Activated naive CD8-positive, alpha-beta T cell treated with anti-CD3 and anti-CD28 coated beads, Interleukin-2, amount 50 U/mL, for 24 hours (primary cell): Measurements from ENCODE around the gene GPR132.

Experiments used
- ATAC-seq: fragments of 150-1000 bp; cut with Tn5 transposase; one replicate; pipeline ENCODE4 v1.10.0; 2021
- DNase-seq: peaks from one replicate; pipeline ENCODE4 v3.0.0; 2021
- H3K27ac Mint-ChIP-seq: one replicate; pipeline ENCODE4 v1.8.0; 2021; ENCODE audit warnings: mild to moderate bottlenecking, mixed read lengths
- H3K27me3 Mint-ChIP-seq: one replicate; pipeline ENCODE4 v1.8.0; 2021; ENCODE audit warnings: mixed read lengths
- H3K36me3 Mint-ChIP-seq: one replicate; pipeline ENCODE4 v1.8.0; 2021; ENCODE audit warnings: low read depth, mixed read lengths
- H3K4me1 Mint-ChIP-seq: one replicate; pipeline ENCODE4 v1.8.0; 2021; ENCODE audit warnings: mixed read lengths
- H3K4me3 Mint-ChIP-seq: one replicate; pipeline ENCODE4 v1.8.0; 2021; ENCODE audit warnings: mild to moderate bottlenecking, moderate library complexity, mixed read lengths
- H3K9me3 Mint-ChIP-seq: one replicate; pipeline ENCODE4 v1.8.0; 2021; ENCODE audit warnings: mixed read lengths

GPR132 gene

DNA sequence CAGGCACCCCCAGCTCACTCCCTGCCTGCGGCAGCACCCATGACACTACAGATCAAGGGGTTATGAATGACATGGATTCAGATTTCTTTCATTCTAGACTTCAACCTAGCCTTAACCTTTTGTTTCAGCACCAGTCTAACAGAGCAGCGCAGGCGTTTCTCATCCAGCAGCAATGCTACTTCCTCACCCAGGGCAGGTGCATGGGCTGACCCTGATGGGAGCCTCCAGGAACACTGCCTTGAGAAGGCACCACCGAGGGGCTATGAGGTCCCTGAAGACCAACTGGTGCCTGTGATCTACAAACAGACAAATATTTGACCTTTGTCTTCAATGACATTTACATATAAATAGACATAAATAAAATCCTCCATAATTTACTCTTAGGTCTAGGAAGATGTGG, 55.1 kb downstream of the GPR132 start:
- DNase-seq (no peak), ATAC-seq (no peak)
- H3K36me3 Mint-ChIP-seq, result peaks cover 37% of the 10 kb centered on the region
- no peak overlapping the region for H3K27ac Mint-ChIP-seq
- no peak overlapping the region for H3K4me3 Mint-ChIP-seq
- no peaks in the 10 kb centered on the region for H3K27me3 Mint-ChIP-seq
- peaks cover 15% of the 10 kb centered on the region for H3K4me1 Mint-ChIP-seq
- no peaks in the 10 kb centered on the region for H3K9me3 Mint-ChIP-seq

DNA sequence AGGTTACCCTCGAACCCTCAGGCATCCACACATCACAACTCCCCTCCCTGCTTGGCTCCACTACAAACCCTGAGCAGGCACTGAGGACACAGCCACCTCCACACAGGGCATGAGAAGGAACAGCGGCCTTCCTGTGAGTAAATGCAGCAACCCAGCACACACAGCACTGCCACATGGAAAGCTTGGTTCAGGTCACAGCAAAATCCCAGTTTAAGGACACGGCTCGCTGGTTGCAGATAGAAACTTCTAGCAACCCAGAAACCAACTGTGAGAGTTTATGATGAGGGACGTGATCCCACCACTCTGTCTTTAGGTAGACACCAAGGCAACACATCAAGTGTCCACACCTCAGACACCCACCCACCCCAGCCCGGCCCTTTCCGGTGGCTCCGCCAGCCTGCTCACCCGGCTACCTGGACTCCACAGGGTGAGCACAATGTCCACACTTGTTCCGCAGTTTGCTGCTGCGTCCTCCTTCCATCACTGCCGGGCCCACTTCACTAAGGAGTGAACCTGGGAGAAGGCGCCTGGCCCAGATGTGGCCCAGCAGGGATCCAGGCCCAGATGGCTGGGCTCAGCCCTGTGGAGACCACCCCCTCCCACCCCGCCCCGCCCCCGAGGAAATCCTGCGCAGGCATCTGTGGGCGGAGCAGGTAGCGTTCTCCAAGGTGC, 57.5 kb downstream of the GPR132 start:
- Mint-ChIP-seq H3K4me1 (peaks cover 6% of the 10 kb centered on the region), H3K9me3 (no peaks in the 10 kb centered on the region), H3K4me3 (no peak overlapping the region), H3K36me3 (peaks cover 30% of the 10 kb centered on the region), H3K27ac (no peak overlapping the region), H3K27me3 (no peaks in the 10 kb centered on the region)
- DNase-seq (no peak), ATAC-seq (no peak)

DNA sequence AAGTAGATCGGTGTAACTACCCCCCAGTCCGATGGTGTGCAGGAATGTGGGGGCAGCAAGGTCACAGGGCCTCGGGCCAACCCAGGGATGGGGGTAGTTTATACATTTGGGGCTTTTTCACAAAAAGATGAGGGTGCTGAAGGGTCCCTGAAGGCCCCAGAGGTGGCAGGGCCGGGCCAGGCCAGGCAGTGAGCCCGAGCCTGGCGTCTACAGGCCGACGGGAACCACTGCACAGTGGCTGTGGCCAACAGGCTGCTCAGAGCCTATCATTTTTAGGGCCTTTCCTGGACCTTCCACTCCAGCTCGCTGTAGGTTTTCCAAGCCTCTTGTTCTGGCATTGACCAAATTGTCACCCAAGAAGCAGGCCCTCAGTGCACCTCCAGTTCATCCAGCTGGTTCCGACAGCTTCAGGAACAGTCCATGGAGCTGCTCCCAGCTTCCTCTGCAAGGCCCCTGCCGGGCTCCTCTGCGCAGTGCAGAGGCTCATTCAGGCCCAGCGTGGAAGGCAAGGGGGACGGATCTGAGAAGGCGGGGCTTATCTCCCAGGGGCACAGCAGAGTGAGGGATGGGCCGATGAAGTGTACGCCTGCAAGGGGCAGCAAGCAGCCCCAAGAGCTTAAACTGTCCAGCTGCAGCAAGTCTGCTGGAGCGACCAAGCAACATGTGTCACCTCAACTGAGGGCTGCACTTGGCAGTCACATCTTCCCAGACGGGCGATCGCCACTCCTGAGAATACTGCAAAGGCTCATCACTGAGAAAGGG, 58.2 kb downstream of the GPR132 start:
- H3K27me3 Mint-ChIP-seq, result no peaks in the 10 kb centered on the region
- peaks cover 6% of the 10 kb centered on the region for H3K4me1 Mint-ChIP-seq
- DNase-seq (no peak), ATAC-seq (no peak)
- H3K4me3 Mint-ChIP-seq, result no peak overlapping the region
- H3K27ac Mint-ChIP-seq, result no peak overlapping the region
- peaks cover 27% of the 10 kb centered on the region for H3K36me3 Mint-ChIP-seq
- no peaks in the 10 kb centered on the region for H3K9me3 Mint-ChIP-seq

DNA sequence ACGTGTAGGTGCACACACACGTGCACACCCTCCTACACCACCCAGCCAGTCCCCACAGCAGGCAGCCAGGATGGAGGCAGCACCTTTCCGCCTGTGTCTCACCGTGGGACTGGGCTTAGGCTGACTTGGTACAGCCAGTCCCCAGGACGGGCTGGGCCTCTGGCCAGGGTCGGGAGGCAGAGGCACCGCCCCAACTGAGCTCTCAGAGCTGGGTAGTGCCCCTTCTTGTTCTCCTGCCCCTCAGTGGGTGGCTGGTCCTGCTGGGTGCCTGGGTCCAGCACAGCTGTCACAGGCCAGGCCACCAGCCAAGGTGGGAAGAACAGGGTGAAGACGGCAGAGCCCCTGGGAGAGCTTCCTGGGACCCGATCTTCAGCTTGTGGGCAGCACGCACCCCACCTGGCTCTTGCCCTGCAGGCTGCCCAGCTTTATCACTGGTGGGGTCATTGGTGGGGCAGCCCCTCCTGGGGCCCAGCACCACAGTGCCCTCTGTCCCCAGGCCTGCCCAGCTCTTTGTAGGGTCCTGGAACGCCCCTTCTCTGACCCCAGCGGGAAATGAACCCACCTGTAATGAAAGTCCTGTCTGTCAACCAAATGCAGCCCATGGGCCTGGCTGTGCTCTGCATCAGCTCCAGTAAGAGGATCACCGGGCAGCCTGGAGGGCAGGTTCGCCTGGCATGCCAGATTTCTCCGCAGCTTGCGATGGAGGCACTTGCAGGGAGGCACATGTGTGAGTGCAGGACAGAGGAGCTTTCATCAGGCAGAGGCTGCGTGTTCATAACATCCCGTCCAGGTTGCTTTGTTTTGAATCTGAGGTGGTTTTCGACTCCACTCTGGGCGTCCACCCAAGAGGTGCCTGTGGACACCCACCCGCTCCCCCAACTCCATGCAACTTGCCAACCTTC, 59.0 kb downstream of the GPR132 start:
- peaks cover 6% of the 10 kb centered on the region for H3K4me1 Mint-ChIP-seq
- DNase-seq (no peak), ATAC-seq (peak; percentile 20)
- H3K36me3 Mint-ChIP-seq, result peaks cover 20% of the 10 kb centered on the region
- H3K27me3 Mint-ChIP-seq, result no peaks in the 10 kb centered on the region
- no peak overlapping the region for H3K4me3 Mint-ChIP-seq
- H3K9me3 Mint-ChIP-seq, result no peaks in the 10 kb centered on the region
- no peak overlapping the region for H3K27ac Mint-ChIP-seq

DNA sequence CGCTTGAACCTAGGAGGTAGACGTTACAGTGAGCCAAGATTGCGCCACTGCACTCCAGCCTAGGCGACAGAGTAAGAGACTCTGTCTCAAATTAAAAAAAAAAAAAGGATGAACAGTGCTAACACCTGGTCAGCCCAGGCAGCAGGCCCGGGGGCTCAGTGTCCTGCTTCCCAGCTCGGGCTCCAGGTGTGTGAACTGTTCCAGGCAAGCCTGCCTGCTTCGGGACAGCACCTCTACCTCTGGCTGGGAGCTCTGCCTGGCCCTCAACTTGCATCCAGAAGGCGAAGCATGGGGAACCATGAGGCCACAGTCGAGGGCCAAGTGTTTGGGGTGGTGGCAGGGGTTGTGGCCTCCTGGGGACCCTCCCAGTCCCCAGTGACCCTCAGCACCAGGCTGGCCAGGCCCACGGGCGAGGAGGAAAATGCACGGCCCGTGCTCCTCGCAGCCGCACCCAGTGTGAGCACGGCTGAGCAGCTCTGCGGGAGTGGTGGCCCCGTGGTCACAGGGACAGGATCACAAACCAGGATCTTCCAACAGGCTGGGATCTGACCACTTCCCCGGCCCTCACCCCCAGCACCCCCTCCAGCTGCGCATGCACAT, 59.8 kb downstream of the GPR132 start:
- DNase-seq (no peak), ATAC-seq (peak; percentile 18)
- Mint-ChIP-seq H3K27ac (no peak overlapping the region), H3K4me1 (peaks cover 6% of the 10 kb centered on the region), H3K9me3 (no peaks in the 10 kb centered on the region), H3K4me3 (no peak overlapping the region), H3K27me3 (no peaks in the 10 kb centered on the region), H3K36me3 (peaks cover 17% of the 10 kb centered on the region)
